MM.1S (cell line): ENCODE results near the gene ACKR3.

Source experiments
- DNase-seq: peaks from one replicate; pipeline ENCODE4 v3.0.0-alpha.2; 2015
- H2AFZ ChIP-seq: fragments of 300-600 bp; sonication (generic); 2 replicates; pipeline ENCODE4 v1.6.0; 2016; ENCODE audit warnings: antibody characterized with exemption, low read length
- H3F3A ChIP-seq: fragments of 300-600 bp; sonication (generic); 2 replicates; pipeline ENCODE4 v1.6.1; 2016; ENCODE audit warnings: mild to moderate bottlenecking, antibody characterized with exemption, low read length, moderate library complexity, mixed read lengths; ENCODE audit not compliant: insufficient read depth
- H3K27ac ChIP-seq: fragments of 300-600 bp; sonication (generic); 2 replicates; pipeline ENCODE4 v1.5.1; 2016; ENCODE audit warnings: mild to moderate bottlenecking, low read length
- H3K27me3 ChIP-seq: fragments of 300-600 bp; sonication (generic); replicated peaks from 2 replicates; pipeline ENCODE4 v1.6.0; 2016; ENCODE audit warnings: low read length; ENCODE audit not compliant: insufficient read depth
- H3K36me3 ChIP-seq: fragments of 300-600 bp; sonication (generic); replicated peaks from 2 replicates; pipeline ENCODE4 v1.6.1; 2016; ENCODE audit warnings: mild to moderate bottlenecking, low read length, mixed read lengths; ENCODE audit not compliant: insufficient read depth
- H3K4me1 ChIP-seq: fragments of 300-600 bp; sonication (generic); 2 replicates; pipeline ENCODE4 v1.6.1; 2016; ENCODE audit warnings: low read length, mixed read lengths
- H3K4me2 ChIP-seq: fragments of 300-600 bp; sonication (generic); 2 replicates; pipeline ENCODE4 v1.6.0; 2016; ENCODE audit warnings: low read depth, low read length
- H3K4me3 ChIP-seq: fragments of 300-600 bp; sonication (generic); 2 replicates; pipeline ENCODE4 v1.5.1; 2016; ENCODE audit warnings: low read length, mixed read lengths
- H3K79me2 ChIP-seq: fragments of 300-600 bp; sonication (generic); 2 replicates; pipeline ENCODE4 v1.6.1; 2016; ENCODE audit warnings: mixed run types, low read length, mixed read lengths
- H3K9ac ChIP-seq: fragments of 300-600 bp; sonication (generic); 2 replicates; pipeline ENCODE4 v1.6.1; 2016; ENCODE audit warnings: low read length, mixed read lengths
- H3K9me2 ChIP-seq: fragments of 300-600 bp; sonication (generic); replicated peaks from 2 replicates; pipeline ENCODE4 v1.6.1; 2016; ENCODE audit warnings: mild to moderate bottlenecking, low read length, mixed read lengths; ENCODE audit not compliant: insufficient read depth
- H3K9me3 ChIP-seq: fragments of 300-600 bp; sonication (generic); replicated peaks from 2 replicates; pipeline ENCODE4 v1.6.1; 2016; ENCODE audit warnings: mild to moderate bottlenecking, low read length, mixed read lengths; ENCODE audit not compliant: insufficient read depth
- H4K20me1 ChIP-seq: fragments of 300-600 bp; sonication (generic); 2 replicates; pipeline ENCODE4 v1.6.1; 2016; ENCODE audit warnings: mild to moderate bottlenecking, low read length, moderate library complexity, mixed read lengths; ENCODE audit not compliant: insufficient read depth
- CTCF ChIP-seq: fragments of 300-600 bp; sonication (generic); IDR thresholded peaks from 2 replicates; pipeline ENCODE4 v1.5.1; 2016; ENCODE audit warnings: antibody characterized with exemption, low read length, mixed read lengths
- EZH2 ChIP-seq: fragments of 300-600 bp; sonication (generic); optimal IDR thresholded peaks from 2 replicates; pipeline ENCODE3; 2017; ENCODE audit warnings: low read depth, mild to moderate bottlenecking, antibody characterized with exemption, low read length, mixed read lengths
- EZH2phosphoT487 ChIP-seq: fragments of 300-600 bp; sonication (generic); IDR thresholded peaks from 2 replicates; pipeline ENCODE4 v1.6.1; 2018; ENCODE audit warnings: antibody characterized with exemption, low read length

ACKR3 gene

GRCh38 chr2:236574424-236575145 is 5.0 kb downstream of the ACKR3 start:
- DNase-seq: no peak
- no peaks in the 10 kb centered on the region for H3K4me1 ChIP-seq
- H3K4me2 ChIP-seq: no peak overlapping the region
- H3K79me2 ChIP-seq: no peaks in the 10 kb centered on the region
- no peaks in the 10 kb centered on the region for H3F3A ChIP-seq
- no peak overlapping the region for H3K4me3 ChIP-seq
- no peaks in the 10 kb centered on the region for H3K27me3 ChIP-seq
- no peak overlapping the region for H3K9ac ChIP-seq
- no peak for TF ChIP-seq EZH2phosphoT487
- no peak for TF ChIP-seq EZH2
- TF ChIP-seq CTCF: no peak
- H4K20me1 ChIP-seq: no peaks in the 10 kb centered on the region
- H3K27ac ChIP-seq: no peak overlapping the region
- no peaks in the 10 kb centered on the region for H3K9me2 ChIP-seq
- H2AFZ ChIP-seq: no peak overlapping the region
- no peaks in the 10 kb centered on the region for H3K9me3 ChIP-seq
- no peaks in the 10 kb centered on the region for H3K36me3 ChIP-seq

GRCh38 chr2:236575510-236575909 is 5.9 kb downstream of the ACKR3 start:
- H3K4me1 ChIP-seq: no peaks in the 10 kb centered on the region
- H3K27ac ChIP-seq: no peak overlapping the region
- no peaks in the 10 kb centered on the region for H3K36me3 ChIP-seq
- DNase-seq: no peak
- H3K27me3 ChIP-seq: no peaks in the 10 kb centered on the region
- no peaks in the 10 kb centered on the region for H3K9me2 ChIP-seq
- no peaks in the 10 kb centered on the region for H3F3A ChIP-seq
- no peak for TF ChIP-seq EZH2phosphoT487
- no peak for TF ChIP-seq EZH2
- no peak for TF ChIP-seq CTCF
- H3K79me2 ChIP-seq: no peaks in the 10 kb centered on the region
- H3K4me2 ChIP-seq: no peak overlapping the region
- no peaks in the 10 kb centered on the region for H4K20me1 ChIP-seq
- H3K9me3 ChIP-seq: no peaks in the 10 kb centered on the region
- no peak overlapping the region for H3K9ac ChIP-seq
- H2AFZ ChIP-seq: no peak overlapping the region
- no peak overlapping the region for H3K4me3 ChIP-seq

GRCh38 chr2:236576087-236576486 is 6.5 kb downstream of the ACKR3 start:
- TF ChIP-seq EZH2phosphoT487: no peak
- no peak for TF ChIP-seq EZH2
- no peak for TF ChIP-seq CTCF
- H3K4me2 ChIP-seq: no peak overlapping the region
- no peaks in the 10 kb centered on the region for H3K9me3 ChIP-seq
- no peak overlapping the region for H3K9ac ChIP-seq
- no peaks in the 10 kb centered on the region for H3K9me2 ChIP-seq
- no peak for DNase-seq
- no peak overlapping the region for H3K4me3 ChIP-seq
- no peaks in the 10 kb centered on the region for H3K79me2 ChIP-seq
- H3F3A ChIP-seq: no peaks in the 10 kb centered on the region
- H3K27ac ChIP-seq: no peak overlapping the region
- H2AFZ ChIP-seq: no peak overlapping the region
- H3K4me1 ChIP-seq: no peaks in the 10 kb centered on the region
- no peaks in the 10 kb centered on the region for H3K27me3 ChIP-seq
- no peaks in the 10 kb centered on the region for H4K20me1 ChIP-seq
- no peaks in the 10 kb centered on the region for H3K36me3 ChIP-seq
